Fibroblast of skin of back (primary cell): ENCODE data around the gene RNASE4.
"Not testable (repeated sequence)": the region's sequence is repeated elsewhere in the genome, so short reads cannot be mapped to it uniquely, and the experiment has no call there.

Experiments used
- DNase-seq: peaks from one replicate; pipeline ENCODE4 v3.0.0-alpha.2; 2013

The RNASE4 gene

DNA sequence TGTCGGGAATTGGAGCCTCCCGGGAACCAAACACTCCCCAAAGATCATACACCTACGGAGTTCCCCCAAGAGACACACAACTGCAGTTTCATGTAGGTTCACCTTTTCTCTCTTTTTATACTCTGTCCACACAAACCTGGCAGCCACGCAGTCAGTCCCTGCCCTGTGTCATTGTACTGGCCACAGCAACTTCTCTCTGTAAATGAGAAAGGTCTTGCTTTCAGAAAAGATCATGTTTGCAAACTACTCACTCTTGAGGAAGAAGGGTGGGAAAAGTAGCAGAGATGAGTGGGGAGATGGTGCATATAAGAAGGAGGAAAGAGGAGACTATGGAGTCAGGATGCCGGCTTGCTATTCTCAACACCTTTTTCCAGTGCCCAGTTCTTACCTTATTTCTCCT, 14.6 kb downstream of the RNASE4 start:
- DNase-seq: no peak

DNA sequence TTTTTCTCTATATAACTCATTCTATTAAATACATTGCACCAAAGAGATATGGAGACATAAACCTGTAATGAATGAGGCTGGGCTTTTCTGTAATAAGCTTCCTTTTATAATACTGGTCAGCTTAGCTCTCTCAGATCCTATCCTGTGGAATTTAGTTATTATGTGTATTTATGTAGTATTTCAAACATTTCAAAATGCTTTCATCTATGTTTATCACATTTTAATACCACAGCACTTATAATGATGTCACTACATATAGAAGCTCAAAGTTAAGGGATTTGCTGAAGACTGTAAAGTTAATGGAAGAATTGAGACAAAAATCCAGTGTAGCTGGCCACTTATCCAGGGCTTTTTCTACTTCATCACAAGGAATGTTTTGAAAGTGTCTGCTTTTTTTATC, 15.6 kb downstream of the RNASE4 start:
- DNase-seq: no peak

DNA sequence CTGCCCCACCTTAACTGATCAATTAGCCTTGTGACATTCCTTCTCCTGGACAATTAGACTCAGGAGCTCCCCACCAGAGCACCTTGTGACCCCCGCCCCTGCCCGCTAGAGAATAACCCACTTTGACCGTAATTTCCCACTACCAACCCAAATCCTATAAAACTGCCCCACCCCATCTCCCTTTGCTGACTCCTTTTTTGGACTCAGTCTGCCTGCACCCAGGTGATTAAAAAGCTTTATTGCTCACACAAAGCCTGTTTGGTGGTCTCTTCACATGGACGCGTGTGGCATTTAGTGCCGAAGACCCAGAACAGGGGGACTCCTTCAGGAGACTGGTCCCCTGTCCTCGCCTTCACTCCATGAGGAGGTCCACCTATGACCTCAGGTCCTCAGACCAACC, 16.6 kb downstream of the RNASE4 start:
- not testable (repeated sequence) for DNase-seq

DNA sequence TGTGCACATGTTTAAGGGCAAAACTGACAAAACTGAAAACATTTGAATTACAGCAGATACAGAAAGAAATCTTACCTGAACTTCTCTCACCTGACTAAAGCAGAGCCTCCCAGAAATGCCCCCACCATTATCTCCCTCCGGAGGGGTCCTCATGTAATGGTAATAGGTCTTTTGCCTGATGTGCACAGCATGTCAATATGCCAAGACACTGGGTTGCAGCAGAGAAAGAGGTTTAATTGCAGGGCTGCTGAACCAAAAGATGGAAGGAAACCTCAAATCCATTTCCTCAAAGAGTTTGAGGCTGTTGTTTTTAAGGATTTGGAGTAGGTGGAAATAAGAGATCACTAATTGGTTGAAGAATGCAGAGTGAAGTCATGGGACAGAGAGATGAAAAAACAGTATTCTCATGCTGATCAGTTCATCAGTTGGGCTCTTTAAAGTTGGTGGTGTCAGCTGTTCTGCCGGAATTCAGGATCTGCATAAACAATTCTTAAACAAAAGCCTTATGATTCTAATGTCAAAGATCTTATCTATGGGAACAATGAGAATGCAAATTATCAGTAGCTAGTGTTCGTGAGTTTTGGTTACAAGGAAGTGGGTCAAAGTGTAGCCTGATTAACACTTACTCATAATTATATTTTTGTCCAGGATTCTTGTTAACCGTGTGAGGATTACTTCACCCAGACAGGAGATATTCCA, 22.4 kb downstream of the RNASE4 start:
- DNase-seq: no peak

DNA sequence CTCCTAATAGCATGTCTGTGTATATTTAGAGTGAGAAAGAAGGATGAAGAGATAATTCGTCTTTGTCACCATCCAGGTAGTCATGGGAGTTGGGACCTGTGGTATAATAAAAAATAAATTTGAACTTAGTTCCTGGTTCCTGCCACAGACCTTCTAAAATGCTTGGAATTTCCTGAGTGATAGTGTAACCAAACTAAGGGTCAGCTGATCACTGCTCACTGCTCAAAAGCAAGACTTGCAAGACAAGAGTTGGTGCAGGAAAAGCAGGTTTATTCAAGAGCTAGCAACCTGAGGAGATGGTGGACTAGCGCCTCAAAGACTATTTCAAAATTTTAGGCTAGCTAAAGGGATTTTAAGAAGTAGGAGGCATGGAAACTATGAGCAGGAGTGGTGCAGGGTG, 23.3 kb downstream of the RNASE4 start:
- DNase-seq: no peak

DNA sequence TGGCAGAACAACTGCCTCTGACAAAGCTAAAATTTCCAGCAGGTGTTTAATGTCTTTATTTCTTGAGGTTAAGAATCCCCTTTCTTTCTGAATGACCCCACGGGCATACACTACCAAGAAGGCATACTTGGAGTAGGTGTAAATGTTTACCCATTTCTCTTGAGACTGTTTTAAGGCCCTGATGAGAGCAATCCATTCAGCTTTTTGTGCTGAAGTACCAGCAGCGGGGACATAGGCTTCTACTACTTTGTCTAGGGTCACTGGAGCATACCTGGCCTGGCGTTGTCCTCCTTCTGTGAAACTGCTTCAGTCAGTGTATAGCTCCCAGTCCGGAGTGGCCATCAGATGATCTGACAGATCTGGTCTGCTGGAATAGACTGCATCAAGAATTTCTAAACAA, 26.9 kb downstream of the RNASE4 start:
- DNase-seq: no peak

DNA sequence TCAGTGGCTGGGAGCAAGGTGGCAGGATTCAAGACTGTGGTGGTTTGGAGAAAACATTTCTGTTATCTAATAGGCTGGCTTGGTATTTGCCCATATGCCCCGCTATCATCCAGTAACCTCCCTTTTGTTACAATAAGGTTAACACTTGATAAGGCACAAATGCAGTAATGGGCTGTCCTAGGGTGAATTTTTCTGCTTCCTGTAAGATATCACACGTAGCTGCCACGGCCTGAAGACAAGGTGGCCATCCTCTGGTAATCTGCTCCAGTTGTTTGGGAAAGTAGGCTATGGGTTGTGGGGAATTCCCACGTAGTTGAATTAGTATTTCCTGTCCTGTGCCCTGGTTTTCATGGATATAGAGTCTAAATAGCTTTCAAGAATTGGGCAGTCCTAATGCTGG, 27.3 kb downstream of the RNASE4 start:
- DNase-seq: no peak

DNA sequence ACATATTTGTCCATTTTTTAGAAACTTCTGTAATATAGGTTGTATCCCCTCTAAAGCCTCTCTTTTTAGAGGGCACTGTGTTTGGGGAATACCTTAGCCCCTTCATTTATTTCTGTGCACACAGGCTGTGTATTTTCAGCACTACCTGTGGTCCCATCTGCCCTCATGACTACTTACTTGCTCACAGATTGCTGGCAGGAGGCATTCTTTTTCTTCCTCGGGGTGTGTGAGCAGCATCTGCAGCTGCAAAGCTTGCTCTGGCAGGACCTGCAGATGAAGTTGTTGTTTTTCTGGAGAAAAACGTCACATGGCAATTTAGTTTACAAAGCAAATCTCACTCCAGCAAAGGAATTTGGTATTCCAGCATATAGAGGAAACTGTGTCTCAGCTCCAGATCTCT, 28.5 kb downstream of the RNASE4 start:
- no peak for DNase-seq

DNA sequence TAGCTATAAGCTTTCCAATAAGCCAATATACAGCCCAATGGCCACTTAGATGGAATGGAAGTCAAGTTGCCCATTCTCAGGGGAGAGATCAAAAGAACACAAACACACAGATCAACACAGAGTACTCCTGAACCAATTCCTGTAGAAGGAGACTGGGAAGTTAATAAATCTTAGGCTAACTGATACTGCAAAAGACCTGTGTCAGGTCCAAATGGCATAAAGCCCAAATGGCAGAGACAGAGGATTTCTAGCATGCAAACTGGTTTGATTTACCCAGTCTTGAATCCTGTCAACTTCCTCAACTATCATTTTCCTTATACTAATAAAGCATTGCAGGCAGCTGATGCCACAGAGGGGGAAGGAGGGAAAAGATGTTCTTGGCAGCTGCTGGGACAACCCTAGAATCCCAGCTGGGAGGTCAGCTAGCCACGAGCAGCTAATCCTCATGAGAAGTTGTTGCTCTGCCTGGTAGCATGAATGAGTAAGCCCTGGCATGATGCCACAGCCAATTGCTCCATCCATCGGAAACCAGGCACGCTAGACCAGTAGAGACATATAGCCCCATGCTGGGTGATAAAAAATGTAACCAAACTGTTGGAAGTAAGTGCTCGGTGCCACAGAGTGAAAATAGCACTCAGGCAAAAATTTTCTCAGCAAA, 30.4 kb downstream of the RNASE4 start:
- peak; percentile 45 for DNase-seq

DNA sequence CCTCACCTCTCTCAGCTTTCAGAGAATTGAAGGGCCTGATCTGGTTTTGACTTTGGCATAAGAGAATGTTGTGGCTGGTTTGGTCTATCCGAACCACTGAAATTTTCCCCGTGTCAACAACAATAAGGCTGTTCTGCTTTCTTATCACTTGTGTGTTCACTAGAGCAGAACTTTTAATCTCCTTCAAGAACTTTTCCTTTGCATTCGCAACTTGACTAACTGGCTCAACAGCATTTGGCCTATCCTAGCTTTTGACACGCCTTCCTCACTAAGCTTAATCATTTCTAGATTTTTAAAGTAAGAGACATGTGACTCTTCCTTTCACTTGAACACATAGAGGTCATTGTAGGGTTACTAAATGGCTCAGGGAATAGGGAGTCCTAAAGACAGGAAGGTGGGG, 35.4 kb downstream of the RNASE4 start:
- DNase-seq: no peak

DNA sequence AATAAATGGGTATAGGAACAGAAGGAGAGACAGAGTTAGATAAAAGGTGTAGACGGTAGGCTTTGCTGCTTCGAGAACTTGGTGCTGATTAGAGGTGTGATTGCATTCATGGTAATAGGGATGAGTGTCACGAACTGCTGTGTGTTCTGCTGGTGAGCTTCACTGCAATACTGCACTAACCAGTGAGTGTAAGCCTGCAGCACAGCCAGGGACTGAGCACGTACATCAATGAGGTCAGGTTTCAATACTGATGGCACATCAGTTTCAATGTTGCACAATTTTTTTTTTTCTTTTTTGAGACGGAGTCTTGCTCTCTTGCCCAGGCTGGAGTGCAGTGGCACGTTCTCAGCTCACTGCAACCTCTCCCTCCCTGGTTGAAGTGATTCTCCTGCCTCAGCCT, 36.4 kb downstream of the RNASE4 start:
- no peak for DNase-seq

DNA sequence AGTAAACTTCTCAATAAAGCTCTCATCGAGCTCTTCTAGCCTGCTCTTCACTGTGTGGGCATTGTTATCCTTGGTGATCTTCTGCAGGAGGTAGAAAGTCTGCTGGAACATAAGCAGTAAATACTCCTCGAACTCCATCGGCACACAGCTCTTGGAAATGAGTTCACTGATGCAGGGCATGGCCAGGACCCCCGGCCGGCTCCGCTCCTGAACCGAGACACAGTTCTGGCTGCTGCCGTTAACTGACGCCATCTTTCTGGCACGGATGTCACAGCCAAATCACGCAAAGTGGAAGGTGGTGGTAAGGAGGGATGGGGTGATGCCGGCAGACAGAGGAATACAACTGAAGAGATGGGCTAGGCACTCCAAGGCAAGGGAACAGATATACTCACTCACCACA, 37.7 kb downstream of the RNASE4 start:
- DNase-seq: no peak

DNA sequence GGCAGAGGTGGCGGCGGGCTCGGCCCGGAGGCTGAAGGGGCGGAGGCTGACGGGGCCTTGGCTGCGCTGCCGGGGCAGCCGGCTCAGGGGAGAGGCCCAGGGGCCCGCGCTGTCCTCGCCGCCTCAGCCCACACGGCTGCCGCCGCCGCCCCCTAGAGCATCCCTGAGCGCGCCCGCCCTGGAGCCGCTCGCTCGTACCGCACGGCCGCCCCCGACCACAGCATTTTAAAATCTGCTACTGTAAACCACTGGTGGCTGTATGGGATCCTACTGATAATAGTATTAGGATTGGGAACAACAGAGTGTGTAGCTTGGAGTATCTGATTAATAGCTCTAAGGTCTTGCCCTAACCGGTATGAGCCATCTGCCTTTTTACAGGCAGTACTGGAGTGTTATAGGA, 39.1 kb downstream of the RNASE4 start:
- DNase-seq: no peak

DNA sequence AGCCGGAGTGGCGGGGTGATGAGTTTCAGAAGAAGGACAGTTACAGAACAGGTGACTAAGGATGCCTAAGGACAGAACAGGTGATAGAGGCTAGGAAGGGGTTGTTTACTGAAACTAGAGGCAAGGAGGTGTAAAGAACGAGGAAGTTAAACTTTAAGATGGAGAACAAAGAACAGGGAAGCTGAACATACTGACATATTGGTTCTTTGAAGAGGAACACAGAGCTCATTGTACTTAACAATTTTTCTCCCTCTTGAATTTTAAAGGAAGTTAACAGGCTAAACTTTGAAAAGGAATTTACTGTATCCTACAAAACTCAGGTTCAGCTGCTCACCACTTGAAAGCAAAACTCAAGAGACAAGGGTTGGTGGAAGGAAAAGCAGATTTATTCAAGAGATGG, 41.8 kb downstream of the RNASE4 start:
- not testable (repeated sequence) for DNase-seq

DNA sequence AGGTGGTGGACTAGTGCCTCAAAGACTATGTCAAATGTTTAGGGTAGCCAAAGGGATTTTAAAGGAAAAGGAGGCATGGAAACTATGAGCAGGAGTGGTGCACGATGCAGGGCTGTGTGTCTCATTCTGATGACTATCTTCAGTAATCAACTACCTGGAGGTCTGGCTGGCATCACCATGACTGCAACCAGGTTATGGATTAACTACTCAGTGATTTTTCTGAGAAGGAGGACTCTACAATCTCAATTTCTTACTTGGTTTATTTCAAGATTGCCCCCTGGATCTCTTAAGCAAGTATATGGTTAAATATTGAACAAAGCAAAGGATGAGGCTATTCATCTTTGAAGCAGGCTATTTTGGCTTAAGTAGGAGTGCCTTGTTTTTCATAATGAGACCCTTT, 42.2 kb downstream of the RNASE4 start:
- DNase-seq: no peak

DNA sequence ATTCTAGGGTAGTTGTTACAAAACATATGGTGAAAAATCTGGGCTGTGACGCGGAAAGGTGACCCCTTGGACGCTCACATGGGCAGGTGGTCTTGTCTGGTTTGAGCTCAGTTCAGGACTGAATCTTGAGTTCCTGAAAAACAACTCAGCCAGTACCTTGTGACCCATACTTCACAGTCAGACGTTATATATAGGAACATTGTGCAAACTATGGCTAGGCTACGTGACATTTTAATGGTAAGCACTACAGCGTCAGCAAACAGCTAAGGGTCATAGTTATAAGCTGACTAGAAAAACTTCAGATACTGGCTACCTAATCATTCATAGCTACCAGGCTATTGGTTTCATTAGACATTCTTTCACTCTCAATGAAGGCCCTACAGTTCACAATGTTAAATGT, 46.5 kb downstream of the RNASE4 start:
- no peak for DNase-seq

DNA sequence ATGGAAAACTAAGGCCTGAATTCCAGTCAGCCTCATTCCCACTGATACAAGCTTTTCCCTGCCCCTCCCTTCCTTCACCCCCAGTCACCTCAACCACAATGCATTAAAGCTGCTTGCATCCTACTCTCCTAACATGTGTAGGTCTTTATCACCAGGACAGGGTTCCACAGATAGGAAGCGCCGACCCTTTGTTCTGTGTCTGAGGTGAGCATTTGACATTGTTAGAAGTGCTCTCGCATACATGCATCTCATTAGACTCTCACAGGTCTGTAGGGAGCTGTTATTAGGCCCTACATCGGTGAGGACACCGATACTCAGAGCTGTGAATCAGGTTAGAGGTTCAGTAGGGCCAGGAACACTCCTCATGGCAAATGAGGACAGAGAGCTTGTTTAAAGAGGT, 48.1 kb downstream of the RNASE4 start:
- DNase-seq: no peak

DNA sequence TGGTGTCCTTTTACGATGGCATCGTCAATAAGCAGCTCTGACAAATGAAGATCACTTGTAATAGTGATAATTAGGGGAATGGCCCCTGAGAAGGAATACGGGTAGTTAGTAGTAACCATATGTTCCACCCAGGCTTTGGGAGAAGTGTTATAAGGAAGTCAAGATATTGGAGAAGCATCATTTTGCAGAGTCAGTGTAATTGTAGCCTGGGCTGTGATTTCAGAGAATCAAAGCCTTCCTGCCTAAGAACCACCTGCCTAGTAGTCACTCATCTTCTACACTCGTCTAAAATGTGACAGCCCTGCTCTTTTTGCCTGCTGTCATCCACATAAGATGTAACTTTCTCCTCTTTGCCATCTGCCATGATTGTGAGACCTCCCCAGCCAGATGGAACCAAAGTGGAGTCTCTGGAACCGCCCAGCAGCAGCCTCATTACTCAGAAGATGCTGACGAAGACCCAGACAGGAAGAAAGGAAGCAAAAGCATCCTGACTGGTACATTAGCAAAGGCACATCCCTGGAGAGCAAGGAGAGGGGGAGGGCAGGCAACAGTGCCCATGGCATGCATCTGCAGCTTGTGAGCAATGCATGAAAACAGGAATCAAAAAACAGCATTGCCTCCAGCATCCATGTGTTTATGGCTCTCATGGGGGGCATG, 48.7 kb downstream of the RNASE4 start:
- DNase-seq: no peak

DNA sequence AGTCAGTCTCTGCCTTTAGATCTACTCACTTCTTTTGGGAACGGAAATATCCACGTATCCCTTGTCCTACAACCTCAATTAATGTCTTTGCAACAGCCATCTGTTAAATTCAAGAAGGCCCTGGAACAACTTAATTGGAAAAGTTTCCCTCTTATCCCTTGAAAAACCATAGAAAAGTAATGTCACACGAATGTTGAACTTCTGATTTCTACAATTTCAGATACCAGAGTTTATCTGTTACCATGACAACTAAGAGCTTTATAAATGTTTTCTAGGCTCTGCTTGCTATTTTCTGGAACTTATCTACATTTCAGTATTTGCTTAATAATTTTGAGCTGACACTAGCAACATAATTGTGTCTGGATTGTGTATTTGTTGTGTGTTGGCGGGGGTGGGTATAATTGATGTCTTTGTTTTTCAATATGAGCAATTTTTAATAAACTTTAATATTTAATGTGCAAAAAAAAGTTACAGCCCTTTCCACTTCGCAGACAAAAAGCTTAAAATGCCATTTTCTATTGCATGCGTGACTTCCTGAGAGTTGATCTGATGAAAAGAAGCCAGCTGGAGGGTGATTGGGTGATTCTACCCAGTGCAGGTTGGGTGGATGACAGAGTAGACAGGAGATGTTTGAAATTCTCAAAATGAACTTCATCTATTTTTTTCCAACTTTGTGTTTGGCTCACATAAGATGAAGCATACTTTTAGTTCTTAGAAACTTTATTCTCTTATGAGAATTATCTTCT, 49.5 kb downstream of the RNASE4 start:
- DNase-seq: no peak

DNA sequence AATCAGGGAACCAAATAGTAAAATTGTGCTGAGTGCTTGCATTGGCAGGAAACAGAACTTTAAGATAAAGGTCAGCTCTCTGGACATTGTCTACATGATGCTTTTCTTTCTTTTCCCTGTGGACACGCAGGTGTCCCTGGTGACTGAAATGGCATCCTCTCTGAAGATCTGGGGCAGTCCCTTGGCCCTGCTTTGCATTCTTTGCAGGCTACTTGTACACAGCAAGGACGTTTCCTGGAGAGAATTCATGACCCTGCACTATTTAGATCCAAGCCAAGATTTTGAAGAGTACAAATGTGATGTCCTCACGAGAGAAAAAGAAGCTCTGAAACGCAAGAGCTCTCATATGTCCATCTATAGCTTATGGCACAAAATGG, 50.1 kb downstream of the RNASE4 start:
- no peak for DNase-seq

DNA sequence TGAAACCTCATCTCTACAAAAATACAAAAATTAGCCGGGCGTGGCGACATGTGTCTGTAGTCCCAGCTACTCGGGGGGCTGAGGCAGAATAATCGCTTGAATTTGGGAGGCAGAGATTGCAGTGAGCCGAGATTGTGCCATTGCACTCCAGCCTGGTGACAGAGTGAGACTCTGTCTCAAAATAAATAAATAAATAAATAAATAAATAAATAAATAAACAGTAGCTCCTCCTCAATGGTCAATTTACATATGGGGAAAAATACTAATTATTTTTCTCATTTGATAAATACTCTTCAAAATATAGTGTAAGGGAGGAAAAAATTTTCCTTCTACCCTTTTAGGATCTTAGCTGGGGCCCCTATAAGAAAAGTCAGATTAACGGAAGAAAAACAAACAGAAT, 53.9 kb downstream of the RNASE4 start:
- DNase-seq: not testable (repeated sequence)

DNA sequence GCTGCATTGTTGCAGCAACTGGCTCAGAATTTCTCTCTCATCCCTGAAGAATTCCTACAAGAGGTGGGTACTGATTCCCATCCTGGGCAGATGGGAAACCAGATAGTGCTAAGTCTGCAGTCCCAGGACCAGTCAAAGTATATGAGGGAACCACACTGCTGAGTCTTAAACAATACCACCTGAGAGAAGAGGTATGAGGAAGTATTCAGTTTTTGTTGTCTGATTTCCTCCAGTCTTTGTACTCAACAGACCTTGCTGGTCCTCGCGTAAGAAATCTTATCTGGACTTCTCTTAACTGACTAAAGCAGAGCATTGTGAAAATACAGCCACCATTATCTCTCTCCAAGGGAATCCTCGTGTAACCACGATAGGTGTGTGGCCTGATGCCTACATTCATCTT, 57.8 kb downstream of the RNASE4 start:
- DNase-seq: no peak

DNA sequence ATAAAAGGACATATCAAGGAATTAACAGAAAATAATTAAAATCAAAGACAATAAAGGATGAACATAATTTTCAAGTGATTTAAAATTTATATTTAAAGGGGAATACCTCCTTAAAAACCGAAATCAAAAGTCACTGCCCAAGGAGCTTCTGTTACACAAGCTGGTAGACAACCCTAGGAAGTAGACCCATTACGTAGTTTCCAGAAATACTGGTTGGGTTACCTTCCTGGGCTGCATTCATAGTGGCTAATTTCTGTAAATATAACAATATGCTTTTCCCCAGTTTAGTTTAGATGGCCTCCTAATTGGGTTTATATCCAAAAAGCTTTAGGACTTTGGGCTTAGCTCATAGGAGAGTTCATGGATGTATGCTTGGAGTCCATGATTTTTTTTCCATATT, 59.2 kb downstream of the RNASE4 start:
- DNase-seq: no peak
